Measurements from ENCODE around the gene TERT.
"Not testable (repeated sequence)": the region's sequence is repeated elsewhere in the genome, so short reads cannot be mapped to it uniquely, and the experiment has no call there.

TERT gene

GRCh38 chr5:1268666-1269065, 26.2 kb downstream of the TERT start:
- FAIRE-seq (no peak), DNase-seq (ENCODE audit: insufficient read length) (no peak)
- TF ChIP-seq POLR2AphosphoS5 (IDR thresholded peaks at IDR 0.05; ENCODE audit: low read depth, low read length) = no peak
- no peak for TF ChIP-seq POLR2A (IDR thresholded peaks at IDR 0.05; ENCODE audit: low read depth, low read length)
- no peak for TF ChIP-seq TAF1 (IDR thresholded peaks at IDR 0.05; ENCODE audit: borderline replicate concordance, low read depth, low read length)

GRCh38 chr5:1268056-1268455, 26.8 kb downstream of the TERT start:
- TF ChIP-seq POLR2A (IDR thresholded peaks at IDR 0.05; ENCODE audit: low read depth, low read length) (no peak), TAF1 (IDR thresholded peaks at IDR 0.05; ENCODE audit: borderline replicate concordance, low read depth, low read length) (no peak), POLR2AphosphoS5 (IDR thresholded peaks at IDR 0.05; ENCODE audit: low read depth, low read length) (no peak)
- no peak for FAIRE-seq
- no peak for DNase-seq (ENCODE audit: insufficient read length)

- not testable (repeated sequence) for FAIRE-seq
Observed at GRCh38 chr5:1267464-1267863, 27.4 kb downstream of the TERT start.

GRCh38 chr5:1266791-1267190, 28.1 kb downstream of the TERT start:
- TF ChIP-seq POLR2A (IDR thresholded peaks at IDR 0.05; ENCODE audit: low read depth, low read length) (no peak), POLR2AphosphoS5 (IDR thresholded peaks at IDR 0.05; ENCODE audit: low read depth, low read length) (no peak), TAF1 (IDR thresholded peaks at IDR 0.05; ENCODE audit: borderline replicate concordance, low read depth, low read length) (no peak)
- FAIRE-seq (no peak), DNase-seq (ENCODE audit: insufficient read length) (no peak)

More at GRCh38 chr5:1267464-1267863, 27.4 kb downstream of the TERT start:
- DNase-seq (ENCODE audit: insufficient read length) = not testable (repeated sequence)

- no peak for FAIRE-seq
- no peak for DNase-seq (ENCODE audit: insufficient read length)
- TF ChIP-seq TAF1 (IDR thresholded peaks at IDR 0.05; ENCODE audit: borderline replicate concordance, low read depth, low read length) (no peak), POLR2AphosphoS5 (IDR thresholded peaks at IDR 0.05; ENCODE audit: low read depth, low read length) (no peak), POLR2A (IDR thresholded peaks at IDR 0.05; ENCODE audit: low read depth, low read length) (no peak)
Observed at GRCh38 chr5:1265461-1266455, 29.1 kb downstream of the TERT start.

GRCh38 chr5:1265026-1265425, 29.8 kb downstream of the TERT start:
- FAIRE-seq = no peak
- no peak for TF ChIP-seq POLR2A (IDR thresholded peaks at IDR 0.05; ENCODE audit: low read depth, low read length)
- DNase-seq (ENCODE audit: insufficient read length) = no peak

- DNase-seq (ENCODE audit: insufficient read length) = no peak
- TF ChIP-seq POLR2A (IDR thresholded peaks at IDR 0.05; ENCODE audit: low read depth, low read length) = no peak
- TF ChIP-seq TAF1 (IDR thresholded peaks at IDR 0.05; ENCODE audit: borderline replicate concordance, low read depth, low read length) = no peak
- no peak for TF ChIP-seq POLR2AphosphoS5 (IDR thresholded peaks at IDR 0.05; ENCODE audit: low read depth, low read length)
- no peak for FAIRE-seq
Observed at GRCh38 chr5:1264211-1264610, 30.7 kb downstream of the TERT start.

- no peak for FAIRE-seq
- no peak for TF ChIP-seq POLR2A (IDR thresholded peaks at IDR 0.05; ENCODE audit: low read depth, low read length)
- no peak for DNase-seq (ENCODE audit: insufficient read length)
Observed at GRCh38 chr5:1262381-1262780, 32.5 kb downstream of the TERT start.

GRCh38 chr5:1261643-1262042, 33.2 kb downstream of the TERT start:
- TF ChIP-seq POLR2A (IDR thresholded peaks at IDR 0.05; ENCODE audit: low read depth, low read length) (no peak), TAF1 (IDR thresholded peaks at IDR 0.05; ENCODE audit: borderline replicate concordance, low read depth, low read length) (no peak), POLR2AphosphoS5 (IDR thresholded peaks at IDR 0.05; ENCODE audit: low read depth, low read length) (no peak)
- FAIRE-seq = no peak
- DNase-seq (ENCODE audit: insufficient read length) = no peak

GRCh38 chr5:1259806-1260480, 34.9 kb downstream of the TERT start:
- TF ChIP-seq TAF1 (IDR thresholded peaks at IDR 0.05; ENCODE audit: borderline replicate concordance, low read depth, low read length) (no peak), POLR2AphosphoS5 (IDR thresholded peaks at IDR 0.05; ENCODE audit: low read depth, low read length) (no peak), POLR2A (IDR thresholded peaks at IDR 0.05; ENCODE audit: low read depth, low read length) (no peak)
- no peak for DNase-seq (ENCODE audit: insufficient read length)
- no peak for FAIRE-seq

- FAIRE-seq (no peak), DNase-seq (ENCODE audit: insufficient read length) (no peak)
- TF ChIP-seq POLR2AphosphoS5 (IDR thresholded peaks at IDR 0.05; ENCODE audit: low read depth, low read length) (no peak), TAF1 (IDR thresholded peaks at IDR 0.05; ENCODE audit: borderline replicate concordance, low read depth, low read length) (no peak), POLR2A (IDR thresholded peaks at IDR 0.05; ENCODE audit: low read depth, low read length) (no peak)
Observed at GRCh38 chr5:1257841-1258240, 37.0 kb downstream of the TERT start.

GRCh38 chr5:1257363-1257762, 37.5 kb downstream of the TERT start:
- TF ChIP-seq POLR2A (IDR thresholded peaks at IDR 0.05; ENCODE audit: low read depth, low read length) = no peak
- no peak for TF ChIP-seq POLR2AphosphoS5 (IDR thresholded peaks at IDR 0.05; ENCODE audit: low read depth, low read length)
- no peak for TF ChIP-seq TAF1 (IDR thresholded peaks at IDR 0.05; ENCODE audit: borderline replicate concordance, low read depth, low read length)
- FAIRE-seq (no peak), DNase-seq (ENCODE audit: insufficient read length) (no peak)
